Measurements from ENCODE around the gene CBX6.

CBX6 gene

DNA sequence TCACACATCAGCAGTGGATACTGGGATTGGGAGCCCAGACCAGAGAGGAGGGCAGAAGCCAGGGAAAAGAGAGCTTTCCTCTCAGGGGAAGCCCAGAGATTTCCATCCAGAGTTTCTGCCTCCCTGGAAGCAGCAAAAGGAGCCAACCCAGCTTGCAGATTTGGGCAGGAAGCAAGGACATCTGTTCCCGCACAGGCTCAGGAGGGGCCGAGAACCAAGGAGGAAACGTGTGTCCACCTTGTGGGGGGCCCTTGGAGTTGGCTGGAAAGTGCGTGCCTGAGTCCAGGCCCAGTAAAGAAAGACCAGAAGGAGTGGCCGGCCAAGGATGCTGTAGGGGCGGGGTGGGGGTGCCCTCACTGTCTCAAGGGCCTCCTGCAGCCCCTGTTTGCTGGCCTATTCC lies 22.2 kb downstream of the CBX6 start:
- no peak overlapping the region for H2AFZ ChIP-seq (ENCODE audit: low read depth, low read length)
- H3K79me2 ChIP-seq (ENCODE audit: insufficient read depth, low read length) = no peaks in the 10 kb centered on the region
- no peak overlapping the region for H3K27ac ChIP-seq (ENCODE audit: low read length)
- H3K27me3 ChIP-seq (ENCODE audit: insufficient read depth, low read length, poor library complexity) = peaks cover 29% of the 10 kb centered on the region
- H3K9me3 ChIP-seq (ENCODE audit: insufficient read depth, low read length, severe bottlenecking) = no peaks in the 10 kb centered on the region
- no peak for DNase-seq
- TF ChIP-seq, protein P1, sequence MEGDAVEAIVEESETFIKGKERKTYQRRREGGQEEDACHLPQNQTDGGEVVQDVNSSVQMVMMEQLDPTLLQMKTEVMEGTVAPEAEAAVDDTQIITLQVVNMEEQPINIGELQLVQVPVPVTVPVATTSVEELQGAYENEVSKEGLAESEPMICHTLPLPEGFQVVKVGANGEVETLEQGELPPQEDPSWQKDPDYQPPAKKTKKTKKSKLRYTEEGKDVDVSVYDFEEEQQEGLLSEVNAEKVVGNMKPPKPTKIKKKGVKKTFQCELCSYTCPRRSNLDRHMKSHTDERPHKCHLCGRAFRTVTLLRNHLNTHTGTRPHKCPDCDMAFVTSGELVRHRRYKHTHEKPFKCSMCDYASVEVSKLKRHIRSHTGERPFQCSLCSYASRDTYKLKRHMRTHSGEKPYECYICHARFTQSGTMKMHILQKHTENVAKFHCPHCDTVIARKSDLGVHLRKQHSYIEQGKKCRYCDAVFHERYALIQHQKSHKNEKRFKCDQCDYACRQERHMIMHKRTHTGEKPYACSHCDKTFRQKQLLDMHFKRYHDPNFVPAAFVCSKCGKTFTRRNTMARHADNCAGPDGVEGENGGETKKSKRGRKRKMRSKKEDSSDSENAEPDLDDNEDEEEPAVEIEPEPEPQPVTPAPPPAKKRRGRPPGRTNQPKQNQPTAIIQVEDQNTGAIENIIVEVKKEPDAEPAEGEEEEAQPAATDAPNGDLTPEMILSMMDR (IDR thresholded peaks at IDR 0.05; ENCODE audit: borderline replicate concordance, extremely low read depth, low read length, poor library complexity, severe bottlenecking) = no peak
- TF ChIP-seq EZH2 (IDR thresholded peaks at IDR 0.05; ENCODE audit: borderline replicate concordance, low read depth, low read length, severe bottlenecking) = no peak
- peaks cover 23% of the 10 kb centered on the region for H4K20me1 ChIP-seq (ENCODE audit: insufficient read depth, low read length)
- H3K4me1 ChIP-seq (ENCODE audit: insufficient read depth, low read length) = no peaks in the 10 kb centered on the region
- no peak overlapping the region for H3K4me2 ChIP-seq (ENCODE audit: insufficient read depth, low read length)
- ATAC-seq (ENCODE audit: insufficient read depth, low read depth) = no peak
- H3K36me3 ChIP-seq (ENCODE audit: insufficient read depth, low read length) = no peaks in the 10 kb centered on the region
- H3K4me3 ChIP-seq (ENCODE audit: low read depth in 1 of 2, low read length in 2 of 2) = no peak overlapping the region
- no peak overlapping the region for H3K9ac ChIP-seq (ENCODE audit: low read depth, low read length)

DNA sequence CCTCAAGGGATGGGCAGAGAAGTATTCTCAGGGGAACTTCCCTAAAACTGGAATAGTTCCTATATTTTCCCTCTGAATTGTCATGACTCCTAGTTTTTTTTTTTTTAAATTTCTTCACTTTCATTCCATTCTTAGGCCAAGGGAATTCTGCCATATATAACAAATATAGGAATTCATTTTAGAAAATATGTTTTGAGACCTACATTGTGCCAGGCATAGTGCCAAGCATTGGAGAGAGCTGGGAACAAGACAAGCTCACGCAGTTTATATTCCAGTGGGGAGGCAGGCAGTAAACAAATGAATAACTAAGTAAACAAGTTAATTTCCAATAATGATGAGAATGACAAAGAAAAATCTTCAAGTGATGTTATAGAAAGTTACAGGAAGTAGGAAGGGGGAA lies 25.6 kb downstream of the CBX6 start:
- H3K79me2 ChIP-seq (ENCODE audit: insufficient read depth, low read length) = no peaks in the 10 kb centered on the region
- H3K4me2 ChIP-seq (ENCODE audit: insufficient read depth, low read length) = no peak overlapping the region
- no peak overlapping the region for H3K4me3 ChIP-seq (ENCODE audit: low read depth in 1 of 2, low read length in 2 of 2)
- no peak for ATAC-seq (ENCODE audit: insufficient read depth, low read depth)
- TF ChIP-seq, protein P1 (IDR thresholded peaks at IDR 0.05; ENCODE audit: borderline replicate concordance, extremely low read depth, low read length, poor library complexity, severe bottlenecking) = no peak
- no peak for TF ChIP-seq EZH2 (IDR thresholded peaks at IDR 0.05; ENCODE audit: borderline replicate concordance, low read depth, low read length, severe bottlenecking)
- H3K9me3 ChIP-seq (ENCODE audit: insufficient read depth, low read length, severe bottlenecking) = no peaks in the 10 kb centered on the region
- 0 out of 2 replicates have a peak, but pooled peaks cover 5% of the 10 kb centered on the region for H3K4me1 ChIP-seq (ENCODE audit: insufficient read depth, low read length)
- H3K9ac ChIP-seq (ENCODE audit: low read depth, low read length) = no peak overlapping the region
- no peak for DNase-seq
- H2AFZ ChIP-seq (ENCODE audit: low read depth, low read length) = no peak overlapping the region
- H3K27ac ChIP-seq (ENCODE audit: low read length) = no peak overlapping the region
- H4K20me1 ChIP-seq (ENCODE audit: insufficient read depth, low read length) = peaks cover 31% of the 10 kb centered on the region
- H3K27me3 ChIP-seq (ENCODE audit: insufficient read depth, low read length, poor library complexity) = peaks cover 53% of the 10 kb centered on the region
- no peaks in the 10 kb centered on the region for H3K36me3 ChIP-seq (ENCODE audit: insufficient read depth, low read length)

DNA sequence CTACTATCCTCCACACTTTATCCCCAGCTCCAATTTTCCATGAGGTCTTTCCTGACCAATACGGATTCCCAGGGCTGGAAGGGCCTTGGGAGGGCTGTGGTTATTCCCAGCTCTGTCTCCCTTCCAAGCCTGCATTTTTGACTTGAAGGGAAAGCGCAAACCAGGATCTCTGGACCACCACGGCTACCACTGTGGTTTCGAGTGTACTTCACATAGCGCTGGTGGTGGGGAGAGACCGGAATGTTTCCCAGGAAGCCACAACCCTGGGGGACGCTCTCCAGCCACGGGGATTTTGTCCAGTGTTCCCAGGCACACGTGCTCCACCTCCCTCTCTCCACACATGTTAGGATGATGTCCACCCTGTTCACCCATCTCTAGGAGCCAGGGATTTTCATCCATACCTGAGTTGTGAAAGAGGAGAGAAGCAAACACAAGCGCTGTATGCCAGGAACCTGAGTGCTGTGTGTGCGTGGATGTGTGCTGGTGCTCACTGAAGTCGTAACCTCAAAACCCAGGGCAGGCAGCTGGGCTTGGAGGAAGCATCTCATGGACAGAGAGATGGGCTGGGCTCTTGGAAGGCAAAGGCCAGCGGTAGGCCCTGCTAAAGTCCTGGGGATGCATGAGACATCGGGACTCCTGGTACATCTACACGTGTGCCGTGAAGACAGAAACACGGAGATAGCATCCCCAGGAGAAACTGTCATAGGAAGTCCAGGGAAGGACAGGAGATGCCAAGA lies 26.8 kb downstream of the CBX6 start:
- Histone ChIP-seq H3K27me3 (ENCODE audit: insufficient read depth, low read length, poor library complexity) (peaks cover 65% of the 10 kb centered on the region), H2AFZ (ENCODE audit: low read depth, low read length) (no peak overlapping the region), H4K20me1 (ENCODE audit: insufficient read depth, low read length) (peaks cover 31% of the 10 kb centered on the region), H3K4me3 (ENCODE audit: low read depth in 1 of 2, low read length in 2 of 2) (no peak overlapping the region), H3K36me3 (ENCODE audit: insufficient read depth, low read length) (no peaks in the 10 kb centered on the region), H3K79me2 (ENCODE audit: insufficient read depth, low read length) (no peaks in the 10 kb centered on the region), H3K4me2 (ENCODE audit: insufficient read depth, low read length) (no peak overlapping the region), H3K27ac (ENCODE audit: low read length) (no peak overlapping the region), H3K9ac (ENCODE audit: low read depth, low read length) (no peak overlapping the region), H3K4me1 (ENCODE audit: insufficient read depth, low read length) (0 out of 2 replicates have a peak, but pooled peaks cover 5% of the 10 kb centered on the region), H3K9me3 (ENCODE audit: insufficient read depth, low read length, severe bottlenecking) (no peaks in the 10 kb centered on the region)
- TF ChIP-seq, protein P1 (IDR thresholded peaks at IDR 0.05; ENCODE audit: borderline replicate concordance, extremely low read depth, low read length, poor library complexity, severe bottlenecking) = no peak
- no peak for TF ChIP-seq EZH2 (IDR thresholded peaks at IDR 0.05; ENCODE audit: borderline replicate concordance, low read depth, low read length, severe bottlenecking)
- no peak for ATAC-seq (ENCODE audit: insufficient read depth, low read depth)
- no peak for DNase-seq
